Measurements from ENCODE around the gene ANKRD31.
A peak's percentile ranks its signal among the peaks of the same experiment; 100 is the strongest.

ANKRD31 gene, protein sequence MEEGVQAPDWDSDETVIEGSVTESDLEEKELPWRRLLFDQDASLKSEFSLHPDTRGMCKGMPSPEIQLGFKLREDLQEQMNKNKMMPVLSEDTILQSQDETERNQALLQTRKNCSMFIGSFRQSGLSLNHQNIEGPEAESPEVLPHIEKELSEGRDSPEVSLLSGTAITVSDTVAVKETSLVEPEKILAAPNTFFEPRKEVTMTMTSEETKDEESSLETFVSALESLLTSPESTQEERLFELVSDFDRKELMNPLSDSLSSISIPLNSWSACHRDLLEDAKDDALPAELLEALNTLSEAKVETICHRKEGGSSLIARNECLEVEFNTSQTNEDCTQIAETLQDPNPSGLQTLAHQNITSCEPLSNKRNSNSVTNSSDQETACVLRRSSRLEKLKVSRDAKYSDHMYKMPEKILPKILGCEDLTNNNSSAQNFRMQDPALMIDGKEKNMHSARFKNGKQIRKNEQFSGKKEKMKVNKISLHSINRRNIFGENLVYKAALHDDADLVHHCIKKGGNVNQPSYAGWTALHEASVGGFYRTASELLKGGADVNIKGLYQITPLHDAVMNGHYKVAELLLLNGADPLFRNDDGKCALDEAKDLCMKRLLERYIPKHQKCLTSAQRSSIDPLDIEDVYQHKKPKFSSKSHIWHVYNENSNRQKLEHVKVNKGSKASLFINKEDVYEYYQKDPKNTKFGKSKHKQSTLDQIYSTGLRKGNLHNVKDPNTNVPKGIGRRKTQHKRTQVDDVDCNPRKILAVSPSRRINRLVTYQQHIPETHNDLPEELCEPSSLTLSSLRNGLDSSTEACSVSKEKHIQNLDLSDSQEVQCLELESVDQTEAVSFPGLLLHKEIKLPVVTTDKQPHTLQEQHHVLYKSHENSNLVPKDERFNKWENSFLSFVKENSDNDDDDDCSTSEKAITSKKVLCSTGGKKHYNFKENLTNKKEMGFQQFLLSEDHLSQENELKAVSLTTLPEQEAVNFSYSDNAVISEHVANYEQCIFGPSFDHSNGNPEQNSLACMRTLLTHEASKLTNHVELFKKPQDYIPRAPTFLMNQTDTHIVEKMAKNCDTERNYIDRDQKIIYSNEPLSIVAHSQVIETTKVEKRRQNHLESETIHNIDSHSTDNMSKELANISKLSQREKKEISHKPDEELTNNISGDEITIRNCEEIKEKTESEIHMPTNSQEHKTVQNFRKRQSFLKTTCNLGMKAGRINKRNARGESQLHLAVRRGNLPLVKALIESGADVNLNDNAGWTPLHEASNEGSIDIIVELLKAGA (N-terminal part only)

DNA sequence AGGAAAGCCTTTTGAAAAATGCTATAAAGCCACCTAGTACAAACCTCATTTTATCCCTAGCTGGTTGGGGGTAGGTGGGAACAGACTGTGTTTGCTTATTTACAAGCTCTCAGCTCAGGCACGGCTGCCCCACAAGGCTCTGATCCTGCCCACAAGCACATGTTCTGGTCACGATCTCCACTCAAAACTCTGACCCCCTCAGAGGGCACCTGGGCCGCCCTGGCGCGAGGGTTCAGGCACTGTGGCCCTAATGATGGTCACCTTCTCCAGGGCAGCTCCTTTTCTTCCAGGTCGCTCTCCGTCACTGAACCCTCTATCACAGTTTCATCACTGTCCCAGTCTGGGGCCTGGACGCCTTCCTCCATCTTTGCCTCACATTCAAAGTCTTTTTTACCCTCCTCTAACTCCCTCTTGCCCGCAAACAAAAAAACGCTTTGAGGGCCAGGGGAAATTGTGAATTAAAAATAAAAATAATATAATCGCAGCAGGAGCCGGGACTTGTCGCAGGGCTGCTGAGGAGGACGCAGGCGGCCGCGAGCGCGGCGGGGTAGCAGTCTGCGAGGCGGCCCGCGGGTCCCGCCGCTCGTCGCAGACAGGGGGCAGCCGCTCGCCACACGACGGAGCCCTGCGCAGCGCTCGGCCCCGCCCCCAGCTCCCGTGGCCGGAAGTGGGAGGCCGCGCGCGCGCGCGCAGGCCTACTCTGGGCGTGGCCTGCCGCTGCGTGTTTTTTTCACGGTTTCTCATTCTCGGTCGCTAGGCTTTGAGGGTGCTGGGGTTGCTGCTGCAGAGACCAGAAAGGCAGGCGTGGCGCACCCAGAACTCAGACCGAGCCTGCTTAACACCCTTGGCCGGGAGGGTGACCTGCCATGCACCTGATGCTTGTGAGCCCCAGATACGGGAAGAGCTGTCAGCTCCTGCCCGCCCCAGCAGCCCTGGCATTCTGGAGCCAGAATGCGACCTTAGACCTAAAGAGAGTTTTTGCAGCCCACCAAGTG is at the start of gene ANKRD31:
ANKRD31 (minus strand) TSS at position 557 of the 995 bp plus-strand sequence; CDS start at position 365, 192 bp downstream.
- peak within 1 kb of the TSS; percentile 88 for H3K4me3 ChIP-seq (ENCODE audit: low read length)
- TF ChIP-seq, protein P1, sequence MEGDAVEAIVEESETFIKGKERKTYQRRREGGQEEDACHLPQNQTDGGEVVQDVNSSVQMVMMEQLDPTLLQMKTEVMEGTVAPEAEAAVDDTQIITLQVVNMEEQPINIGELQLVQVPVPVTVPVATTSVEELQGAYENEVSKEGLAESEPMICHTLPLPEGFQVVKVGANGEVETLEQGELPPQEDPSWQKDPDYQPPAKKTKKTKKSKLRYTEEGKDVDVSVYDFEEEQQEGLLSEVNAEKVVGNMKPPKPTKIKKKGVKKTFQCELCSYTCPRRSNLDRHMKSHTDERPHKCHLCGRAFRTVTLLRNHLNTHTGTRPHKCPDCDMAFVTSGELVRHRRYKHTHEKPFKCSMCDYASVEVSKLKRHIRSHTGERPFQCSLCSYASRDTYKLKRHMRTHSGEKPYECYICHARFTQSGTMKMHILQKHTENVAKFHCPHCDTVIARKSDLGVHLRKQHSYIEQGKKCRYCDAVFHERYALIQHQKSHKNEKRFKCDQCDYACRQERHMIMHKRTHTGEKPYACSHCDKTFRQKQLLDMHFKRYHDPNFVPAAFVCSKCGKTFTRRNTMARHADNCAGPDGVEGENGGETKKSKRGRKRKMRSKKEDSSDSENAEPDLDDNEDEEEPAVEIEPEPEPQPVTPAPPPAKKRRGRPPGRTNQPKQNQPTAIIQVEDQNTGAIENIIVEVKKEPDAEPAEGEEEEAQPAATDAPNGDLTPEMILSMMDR (conservative IDR thresholded peaks at IDR 0.05; ENCODE audit: low read length) = peak; percentile 35
- peak; percentile 73 for DNase-seq (ENCODE audit: low read depth)

GRCh38 chr5:75286211-75286773 is 49.6 kb upstream of the ANKRD31 start:
- DNase-seq (ENCODE audit: low read depth) = peak; percentile 18
- TF ChIP-seq, protein P1 (conservative IDR thresholded peaks at IDR 0.05; ENCODE audit: low read length) = no peak

DNA sequence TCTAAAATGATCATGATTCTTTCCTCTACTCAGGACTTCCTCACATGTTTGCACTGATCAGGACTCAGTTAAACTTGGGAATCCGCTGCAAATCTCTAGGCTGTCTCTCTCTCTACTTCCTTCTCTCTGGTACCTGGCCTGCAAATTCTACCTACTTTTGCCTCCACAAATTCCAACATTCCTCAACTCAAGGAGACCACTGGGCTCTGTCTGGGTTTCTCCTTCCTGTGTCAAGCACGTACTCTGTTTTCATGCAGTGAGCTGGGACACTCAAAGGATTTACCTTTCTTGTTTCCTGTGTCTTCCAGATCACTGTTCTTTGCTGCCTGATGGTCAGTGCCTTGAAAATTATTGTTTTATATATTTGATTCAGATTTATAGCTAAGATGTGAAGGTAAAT is 45.9 kb upstream of the ANKRD31 start:
- TF ChIP-seq, protein P1 (conservative IDR thresholded peaks at IDR 0.05; ENCODE audit: low read length) = no peak
- DNase-seq (ENCODE audit: low read depth) = no peak
- H3K4me3 ChIP-seq (ENCODE audit: low read length) = no peak overlapping the region

More at GRCh38 chr5:75286211-75286773, 49.6 kb upstream of the ANKRD31 start:
- no peak overlapping the region for H3K4me3 ChIP-seq (ENCODE audit: low read length)

DNA sequence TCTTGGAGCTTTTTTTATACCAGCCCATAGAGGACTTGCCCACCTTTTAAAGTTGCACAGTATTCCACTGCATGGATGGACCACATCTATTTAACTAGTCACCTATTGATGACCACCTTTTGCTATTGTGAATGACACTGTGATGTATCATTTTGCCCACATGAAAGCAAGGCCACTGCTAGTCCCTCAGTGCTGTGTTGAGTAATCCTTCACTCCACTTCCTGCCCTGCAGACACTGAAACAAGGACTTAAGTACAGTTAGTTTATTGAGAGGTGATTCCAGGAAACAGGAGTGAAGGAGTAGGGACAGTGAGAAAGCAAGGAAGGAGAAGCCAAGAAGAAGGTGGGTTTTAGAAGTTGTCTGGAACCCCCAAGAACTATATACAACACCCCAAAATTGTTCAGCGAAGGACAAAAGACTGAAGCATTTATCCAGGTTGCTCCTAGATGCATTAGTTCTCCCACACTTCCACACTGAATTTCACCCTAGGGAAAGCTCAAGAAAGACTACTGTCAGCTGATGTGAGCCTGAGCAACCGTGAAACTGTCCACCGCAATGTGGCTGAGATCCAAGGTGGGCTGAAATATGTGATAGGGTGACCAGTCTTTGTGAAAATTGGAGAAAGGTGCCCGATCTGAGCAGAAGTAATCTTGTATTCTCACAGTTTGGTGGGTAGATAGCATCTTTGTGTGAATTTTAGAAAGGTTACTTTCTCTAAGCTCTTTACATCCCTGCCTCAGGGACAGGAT is 45.2 kb upstream of the ANKRD31 start:
- no peak overlapping the region for H3K4me3 ChIP-seq (ENCODE audit: low read length)
- TF ChIP-seq, protein P1 (conservative IDR thresholded peaks at IDR 0.05; ENCODE audit: low read length) = no peak
- peak; percentile 3 for DNase-seq (ENCODE audit: low read depth)

GRCh38 chr5:75279321-75279720 is 42.6 kb upstream of the ANKRD31 start:
- H3K4me3 ChIP-seq (ENCODE audit: low read length) = no peak overlapping the region
- no peak for DNase-seq (ENCODE audit: low read depth)
- TF ChIP-seq, protein P1 (conservative IDR thresholded peaks at IDR 0.05; ENCODE audit: low read length) = no peak
